ENCODE measurements around the gene GDF10.

Gene GDF10

GRCh38 chr10:47334466-47335295, 34.7 kb downstream of the GDF10 start:
- DNase-seq (ENCODE audit: low read depth in 2 of 2), result no peak

- DNase-seq (ENCODE audit: low read depth in 2 of 2), result no peak
Measured at GRCh38 chr10:47335906-47336305, 35.9 kb downstream of the GDF10 start.

DNA sequence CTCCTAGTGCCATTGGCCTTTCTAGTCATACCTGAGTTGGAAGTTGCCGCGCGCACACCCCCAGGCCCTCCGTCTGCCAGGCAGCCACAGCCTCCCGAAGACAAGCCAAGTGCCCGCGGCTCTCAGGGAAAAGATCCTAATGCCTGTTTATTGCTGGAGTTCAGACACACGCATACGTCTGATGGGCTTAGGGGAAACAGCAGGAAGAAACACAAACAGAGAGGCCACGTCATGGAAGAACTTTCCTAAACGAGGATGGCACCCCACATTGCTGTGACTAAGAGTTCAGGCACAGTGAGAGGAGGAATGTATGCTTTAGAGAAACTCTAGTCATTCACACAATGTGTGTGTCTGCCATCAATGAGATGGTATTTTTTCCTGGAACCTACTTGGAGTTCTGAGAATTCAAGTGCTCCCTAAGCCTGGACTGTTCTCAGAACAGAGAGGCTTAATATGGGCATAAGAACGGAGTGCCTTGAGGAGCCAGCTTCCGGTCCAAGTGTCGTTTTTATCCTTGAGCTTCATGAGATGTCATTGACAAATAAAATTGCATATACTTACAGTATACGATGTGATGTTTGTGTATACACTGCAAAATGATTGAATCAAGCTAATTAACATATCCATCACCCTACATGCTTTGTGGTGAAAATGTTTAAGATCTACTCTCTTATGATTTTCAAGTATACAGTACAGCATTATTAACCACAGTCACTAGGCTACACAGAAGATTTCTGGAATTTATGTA, 36.6 kb downstream of the GDF10 start:
- DNase-seq (ENCODE audit: low read depth in 2 of 2), result no peak

DNA sequence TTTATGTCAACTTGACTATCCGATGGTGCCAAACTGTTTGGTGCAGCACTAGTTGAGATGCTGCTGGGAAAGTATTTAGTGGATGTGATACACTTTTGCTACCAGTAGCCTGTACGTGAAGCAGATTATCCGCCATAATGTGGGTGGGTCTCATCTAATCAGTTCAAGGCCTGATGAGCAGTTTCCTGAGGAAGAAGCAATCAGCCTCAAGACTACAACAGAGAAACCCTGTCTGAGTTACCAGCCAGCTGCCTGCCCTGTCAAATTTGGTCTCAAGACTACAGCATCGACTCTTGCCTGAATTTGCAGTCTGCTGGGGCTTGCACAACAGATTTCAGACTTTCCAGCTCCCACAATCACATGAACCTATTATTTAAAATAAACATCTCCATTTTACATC, 37.3 kb downstream of the GDF10 start:
- DNase-seq (ENCODE audit: low read depth in 2 of 2), result no peak

- no peak for DNase-seq (ENCODE audit: low read depth in 2 of 2)
Measured at GRCh38 chr10:47339186-47339735, 39.3 kb downstream of the GDF10 start.

DNA sequence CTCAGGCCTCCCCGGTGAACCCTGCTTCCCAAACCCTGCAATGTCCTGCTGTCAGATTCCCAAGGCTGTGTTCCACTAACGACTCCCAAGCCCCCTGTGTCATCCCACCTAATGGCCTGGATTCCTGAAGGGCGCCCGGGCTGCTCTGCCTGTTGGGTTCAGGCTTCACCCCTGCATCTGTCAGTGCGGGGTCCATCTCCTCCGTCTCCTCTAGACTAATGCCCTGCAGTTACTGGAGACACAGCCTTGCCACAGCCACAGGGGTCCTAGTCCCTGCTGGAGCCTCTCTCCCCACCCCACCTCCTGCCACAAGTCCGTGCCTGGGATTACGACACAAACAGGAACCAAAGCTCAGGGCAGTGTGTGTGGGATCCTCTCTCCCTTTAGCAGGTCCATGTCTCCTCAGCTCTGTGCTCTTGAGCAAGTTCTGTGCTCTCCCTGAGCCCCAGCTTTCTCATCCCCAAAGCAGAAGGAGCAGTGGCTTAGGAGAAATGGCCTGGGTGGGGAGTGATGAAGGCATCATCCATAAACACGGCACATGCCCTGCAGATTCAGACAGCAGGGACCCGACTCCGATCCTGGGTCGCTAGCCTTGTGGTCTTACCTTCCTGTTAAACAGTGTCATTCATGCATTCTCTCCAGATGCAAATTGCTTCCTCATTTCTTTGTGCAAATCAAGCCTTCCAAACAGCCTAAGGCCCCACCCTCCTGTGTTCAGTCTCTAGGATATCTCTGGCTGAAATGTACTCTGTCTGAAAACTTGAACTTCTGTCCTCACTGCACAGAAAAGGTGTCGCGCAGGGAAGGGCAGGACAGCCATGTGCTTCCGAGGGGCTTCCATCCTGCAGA, 40.0 kb downstream of the GDF10 start:
- no peak for DNase-seq (ENCODE audit: low read depth in 2 of 2)

- DNase-seq (ENCODE audit: low read depth in 2 of 2), result peak; percentile 68
Measured at GRCh38 chr10:47340608-47341170, 40.7 kb downstream of the GDF10 start.

DNA sequence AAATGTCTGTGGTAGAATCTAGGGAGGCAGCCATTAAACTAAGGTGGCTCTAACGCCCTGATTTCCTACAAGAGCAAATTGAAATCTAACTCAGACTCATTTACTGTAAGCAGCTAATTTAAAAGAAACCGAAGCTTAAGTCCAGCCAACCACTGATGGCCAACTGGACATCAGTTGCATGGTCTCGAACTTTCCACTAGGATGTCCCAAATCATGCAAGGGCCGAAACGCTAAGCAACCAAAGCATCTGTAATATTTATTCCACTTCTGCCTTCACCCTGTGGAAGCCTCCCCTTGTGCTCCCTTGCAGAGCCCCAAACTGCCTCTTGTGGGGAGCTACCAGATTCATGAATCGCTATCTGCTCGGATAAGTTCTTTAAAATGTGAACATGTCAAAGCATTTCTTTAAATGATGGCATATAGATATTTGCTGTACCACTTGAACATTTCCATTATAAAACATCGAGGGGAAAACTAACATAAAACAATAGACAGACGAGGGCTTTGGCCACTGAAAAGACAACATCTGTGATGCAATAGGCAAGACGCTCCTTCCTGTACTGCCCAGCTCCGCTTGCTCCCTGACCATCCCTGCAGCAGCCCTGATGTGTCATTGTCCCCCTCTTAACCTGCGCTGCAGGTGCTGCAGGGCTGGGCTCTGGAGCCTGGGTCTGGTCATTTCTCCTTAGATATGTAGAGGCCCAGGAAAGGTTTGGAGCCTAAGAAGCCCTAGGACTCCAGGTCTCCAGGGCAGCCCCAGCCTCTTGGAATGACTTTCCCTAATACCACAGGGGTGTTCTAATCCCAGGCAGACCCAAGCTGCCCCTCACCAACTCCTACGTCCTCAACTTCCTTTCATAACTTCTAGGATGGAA, 45.2 kb downstream of the GDF10 start:
- DNase-seq (ENCODE audit: low read depth in 2 of 2), result no peak

DNA sequence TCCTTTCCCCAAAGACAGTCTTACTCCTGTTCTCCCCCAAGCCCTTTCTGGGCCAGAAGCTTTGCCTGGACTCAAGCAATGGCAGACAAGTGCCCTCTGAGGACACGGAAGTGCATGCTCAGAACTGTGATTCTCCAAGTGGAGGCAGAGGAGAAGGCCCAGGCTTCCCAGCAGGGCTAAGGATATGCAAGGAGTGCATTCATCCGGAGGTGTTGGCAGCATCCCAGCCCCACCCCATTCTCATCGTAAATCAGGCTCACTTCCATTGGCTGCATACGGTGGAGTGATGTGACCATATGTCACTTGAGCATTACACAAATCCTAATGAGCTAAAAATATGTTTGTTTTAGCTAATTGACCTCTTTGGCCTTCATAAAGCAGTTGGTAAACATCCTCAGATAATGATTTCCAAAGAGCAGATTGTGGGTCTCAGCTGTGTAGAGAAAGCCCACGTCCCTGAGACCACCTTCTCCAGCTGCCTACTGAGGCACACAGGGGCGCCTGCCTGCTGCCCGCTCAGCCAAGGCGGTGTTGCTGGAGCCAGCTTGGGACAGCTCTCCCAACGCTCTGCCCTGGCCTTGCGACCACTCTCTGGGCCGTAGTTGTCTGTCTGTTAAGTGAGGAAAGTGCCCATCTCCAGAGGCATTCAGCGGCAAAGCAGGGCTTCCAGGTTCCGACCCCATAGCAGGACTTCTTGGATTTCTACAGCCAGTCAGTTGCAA, 46.7 kb downstream of the GDF10 start:
- no peak for DNase-seq (ENCODE audit: low read depth in 2 of 2)

DNA sequence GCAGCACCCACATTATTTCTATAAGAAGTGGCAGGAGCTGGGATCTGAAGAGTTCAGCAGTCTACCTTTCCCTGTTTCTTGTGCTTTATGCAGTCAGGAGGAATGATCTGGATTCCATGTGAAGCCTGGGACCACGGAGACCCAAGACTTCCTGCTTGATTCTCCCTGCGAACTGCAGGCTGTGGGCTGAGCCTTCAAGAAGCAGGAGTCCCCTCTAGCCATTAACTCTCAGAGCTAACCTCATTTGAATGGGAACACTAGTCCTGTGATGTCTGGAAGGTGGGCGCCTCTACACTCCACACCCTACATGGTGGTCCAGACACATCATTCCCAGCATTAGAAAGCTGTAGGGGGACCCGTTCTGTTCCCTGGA, 47.3 kb downstream of the GDF10 start:
- DNase-seq (ENCODE audit: low read depth in 2 of 2), result no peak

DNA sequence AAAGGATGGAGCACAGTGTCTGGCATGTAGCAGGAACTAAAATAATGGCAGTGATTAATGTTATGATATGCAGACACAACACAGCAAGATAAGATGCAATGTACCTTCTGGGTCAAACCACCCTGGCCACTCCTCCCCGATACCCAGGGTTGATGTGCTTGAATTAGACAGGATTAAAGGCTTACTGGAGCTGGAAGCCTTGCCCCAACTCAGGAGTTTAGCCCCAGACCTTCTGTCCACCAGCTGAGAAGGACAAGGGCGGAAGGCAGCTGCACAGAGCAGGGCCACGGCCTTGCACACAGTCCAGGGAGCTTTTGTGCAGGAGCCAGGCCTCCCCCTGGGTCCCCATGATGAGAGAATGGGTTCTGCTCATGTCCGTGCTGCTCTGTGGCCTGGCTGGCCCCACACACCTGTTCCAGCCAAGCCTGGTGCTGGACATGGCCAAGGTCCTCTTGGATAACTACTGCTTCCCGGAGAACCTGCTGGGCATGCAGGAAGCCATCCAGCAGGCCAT, 48.2 kb downstream of the GDF10 start, which contains the start of gene RBP3:
TSS of gene RBP3 (plus strand) at position 226 of the 514 bp plus-strand sequence. CDS start at position 348, 122 bp downstream.
- no peak for DNase-seq (ENCODE audit: low read depth in 2 of 2)

DNA sequence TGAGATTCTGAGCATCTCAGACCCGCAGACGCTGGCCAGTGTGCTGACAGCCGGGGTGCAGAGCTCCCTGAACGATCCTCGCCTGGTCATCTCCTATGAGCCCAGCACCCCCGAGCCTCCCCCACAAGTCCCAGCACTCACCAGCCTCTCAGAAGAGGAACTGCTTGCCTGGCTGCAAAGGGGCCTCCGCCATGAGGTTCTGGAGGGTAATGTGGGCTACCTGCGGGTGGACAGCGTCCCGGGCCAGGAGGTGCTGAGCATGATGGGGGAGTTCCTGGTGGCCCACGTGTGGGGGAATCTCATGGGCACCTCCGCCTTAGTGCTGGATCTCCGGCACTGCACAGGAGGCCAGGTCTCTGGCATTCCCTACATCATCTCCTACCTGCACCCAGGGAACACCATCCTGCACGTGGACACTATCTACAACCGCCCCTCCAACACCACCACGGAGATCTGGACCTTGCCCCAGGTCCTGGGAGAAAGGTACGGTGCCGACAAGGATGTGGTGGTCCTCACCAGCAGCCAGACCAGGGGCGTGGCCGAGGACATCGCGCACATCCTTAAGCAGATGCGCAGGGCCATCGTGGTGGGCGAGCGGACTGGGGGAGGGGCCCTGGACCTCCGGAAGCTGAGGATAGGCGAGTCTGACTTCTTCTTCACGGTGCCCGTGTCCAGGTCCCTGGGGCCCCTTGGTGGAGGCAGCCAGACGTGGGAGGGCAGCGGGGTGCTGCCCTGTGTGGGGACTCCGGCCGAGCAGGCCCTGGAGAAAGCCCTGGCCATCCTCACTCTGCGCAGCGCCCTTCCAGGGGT, 48.9 kb downstream of the GDF10 start:
- DNase-seq (ENCODE audit: low read depth in 2 of 2), result no peak

GRCh38 chr10:47349516-47349915, 49.5 kb downstream of the GDF10 start:
- DNase-seq (ENCODE audit: low read depth in 2 of 2), result no peak

- DNase-seq (ENCODE audit: low read depth in 2 of 2), result no peak
Measured at GRCh38 chr10:47349941-47350371, 50.0 kb downstream of the GDF10 start.

GRCh38 chr10:47350671-47351640, 51.0 kb downstream of the GDF10 start:
- DNase-seq (ENCODE audit: low read depth in 2 of 2), result no peak

- no peak for DNase-seq (ENCODE audit: low read depth in 2 of 2)
Measured at GRCh38 chr10:47351899-47352815, 52.2 kb downstream of the GDF10 start.
